T-cell (primary cell): ENCODE results near the gene ADAMTS16. TPM values are rescaled to one million over a fixed set of nuclear protein-coding genes. Genes with fewer than 3 reads are reported as not detected.

Source experiments
- ATAC-seq, 4 experiments: fragments of 200-7000 bp in 3 of 4; fragments of 150-1000 bp in 1 of 4; cut with Tn5 transposase; replicated peaks in 1 of 4; 1 replicate in 3 of 4; 2 replicates in 1 of 4; pipeline ENCODE4 v1.10.0; 2021; ENCODE audit warnings: moderate library complexity in 3 of 4, mild to moderate bottlenecking in 2 of 4, moderate number of reproducible peaks in 1 of 4
- CTCF ChIA-PET, 2 donors: fragments of 300-600 bp; sonication (Branson Sonifier 250); formaldehyde crosslinking; loops; one replicate each; lab custom pipeline; 2022; ENCODE audit warnings: antibody characterized with exemption in 2 of 2; lab: Charles Lee
- POLR2A ChIA-PET, 2 donors: fragments of 300-600 bp; sonication (Branson Sonifier 250); formaldehyde crosslinking; loops; one replicate each; lab custom pipeline; 2022; ENCODE audit warnings: antibody characterized with exemption in 2 of 2; lab: Charles Lee
- DNase-seq, 35 experiments: peaks; one replicate each; pipeline versions ENCODE4 v3.0.0 to v3.0.0-alpha.2; 2013 to 2023
- H3K27ac ChIP-seq: one replicate; pipeline ENCODE4 v1.5.1; 2013; ENCODE audit warnings: low read length
- H3K27me3 ChIP-seq, 2 experiments: replicated peaks in 1 of 2; 1 replicate in 1 of 2; 2 replicates in 1 of 2; pipeline versions ENCODE4 v1.6.1 to v1.7.0; 2013; ENCODE audit warnings: low read length in 1 of 2, mixed read lengths in 1 of 2; ENCODE audit not compliant: control insufficient read depth in 2 of 2, insufficient read depth in 2 of 2; ENCODE audit errors: extremely low read depth in 1 of 2
- H3K36me3 ChIP-seq, 2 donors: 1 replicate in 1 of 2; 2 replicates in 1 of 2; pipeline versions ENCODE4 v1.6.1 to v1.7.0; 2013; ENCODE audit warnings: low read length in 1 of 2; ENCODE audit not compliant: control insufficient read depth in 2 of 2, insufficient read depth in 1 of 2; ENCODE audit errors: extremely low read depth in 1 of 2
- H3K4me1 ChIP-seq, 2 experiments: 1 replicate in 1 of 2; 2 replicates in 1 of 2; pipeline versions ENCODE4 v1.6.1 to v1.7.0; 2013; ENCODE audit warnings: low read length in 2 of 2, mixed read lengths in 1 of 2; ENCODE audit not compliant: insufficient read depth in 2 of 2, control insufficient read depth in 1 of 2; ENCODE audit errors: extremely low read depth in 1 of 2
- H3K4me3 ChIP-seq, 2 donors: 1 replicate in 1 of 2; 2 replicates in 1 of 2; pipeline versions ENCODE4 v1.5.1 to v1.7.0; 2013; ENCODE audit warnings: mild to moderate bottlenecking in 2 of 2, low read length in 1 of 2, moderate library complexity in 1 of 2; ENCODE audit not compliant: control insufficient read depth in 1 of 2; ENCODE audit errors: extremely low read depth in 1 of 2
- H3K9me3 ChIP-seq: 2 replicates; pipeline ENCODE4 v1.7.0; 2013
- H3K27ac Mint-ChIP-seq, 2 donors: one replicate each; pipeline ENCODE4 v1.8.0; 2020 to 2021; ENCODE audit warnings: mild to moderate bottlenecking in 2 of 2, mixed read lengths in 2 of 2
- H3K27me3 Mint-ChIP-seq, 2 donors: one replicate each; pipeline ENCODE4 v1.8.0; 2021 to 2022; ENCODE audit warnings: mixed read lengths in 2 of 2
- H3K36me3 Mint-ChIP-seq: one replicate; pipeline ENCODE4 v1.8.0; 2021; ENCODE audit warnings: mixed read lengths
- H3K4me1 Mint-ChIP-seq, 3 donors: one replicate each; pipeline ENCODE4 v1.8.0; 2020 to 2022; ENCODE audit warnings: mixed read lengths in 3 of 3, mild to moderate bottlenecking in 1 of 3
- H3K4me3 Mint-ChIP-seq, 3 donors: one replicate each; pipeline ENCODE4 v1.8.0; 2020 to 2022; ENCODE audit warnings: mild to moderate bottlenecking in 3 of 3, mixed read lengths in 3 of 3, moderate library complexity in 3 of 3
- H3K9me3 Mint-ChIP-seq, 3 donors: one replicate each; pipeline ENCODE4 v1.8.0; 2020 to 2022; ENCODE audit warnings: mixed read lengths in 3 of 3
- WGBS: methylation state at CpG from one replicate; pipeline ENCODE4 v1.1.5; 2013; ENCODE audit warnings: missing lambda C conversion rate; ENCODE audit not compliant: insufficient coverage; 5-methylcytosine and 5-hydroxymethylcytosine counted together
- total RNA-seq, 35 experiments: library from RNA in 6 of 35; stranded (reverse) in 6 of 35; fragments of 120-200 nt in 1 of 35; gene quantifications; one replicate each; pipeline versions ENCODE4 v1.2.1 to v1.2.4 and lab custom pipeline; 2013 to 2026

ADAMTS16 gene
- total RNA-seq, 5 donors from 2014 or later (not counting 1 experiment from before 2014, with no cell fraction given) = 0.06 to 0.09 TPM; not detected in 3

DNA sequence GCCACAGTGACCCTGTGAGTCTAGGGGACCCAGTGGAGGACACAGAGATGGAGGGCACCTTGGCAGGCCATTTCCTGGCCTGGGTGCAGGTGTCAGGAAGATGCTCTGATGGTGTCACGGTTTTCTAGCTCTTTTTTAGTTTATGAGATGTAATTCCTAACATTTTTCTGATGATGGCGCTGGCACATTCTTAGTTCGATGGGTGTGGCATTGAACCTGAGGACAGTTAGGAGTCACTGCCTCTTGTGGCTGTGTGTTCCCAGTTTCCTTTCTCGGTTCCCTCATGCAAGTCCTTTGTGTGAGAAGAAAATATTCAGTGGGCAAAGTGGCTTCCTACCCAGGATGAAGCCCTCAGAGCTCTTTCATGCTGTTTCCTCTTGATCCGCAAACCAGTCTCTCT is 152.9 kb downstream of the ADAMTS16 start:
- H3K27me3 ChIP-seq = peaks cover 0 to 10% of the 10 kb centered on the region in 2 experiments
- H3K4me3 ChIP-seq = no peak overlapping the region
- no peaks in the 10 kb centered on the region for H3K4me1 Mint-ChIP-seq
- peaks cover 3 to 8% (median 8%) of the 10 kb centered on the region in 3 donors for H3K9me3 Mint-ChIP-seq
- CTCF ChIA-PET = no interaction called here
- H3K27me3 Mint-ChIP-seq = peaks cover 0 to 3% of the 10 kb centered on the region in 2 donors
- DNase-seq = no peak
- H3K36me3 Mint-ChIP-seq = no peaks in the 10 kb centered on the region
- H3K27ac ChIP-seq = no peak overlapping the region
- no peaks in the 10 kb centered on the region for H3K9me3 ChIP-seq
- H3K36me3 ChIP-seq = no peaks in the 10 kb centered on the region
- 63% methylated on average over 3 of the region's 5 CpGs for WGBS
- ATAC-seq = no peak
- no peak overlapping the region for H3K27ac Mint-ChIP-seq
- POLR2A ChIA-PET = no interaction called here
- H3K4me3 Mint-ChIP-seq = no peak overlapping the region
- H3K4me1 ChIP-seq = no peaks in the 10 kb centered on the region

DNA sequence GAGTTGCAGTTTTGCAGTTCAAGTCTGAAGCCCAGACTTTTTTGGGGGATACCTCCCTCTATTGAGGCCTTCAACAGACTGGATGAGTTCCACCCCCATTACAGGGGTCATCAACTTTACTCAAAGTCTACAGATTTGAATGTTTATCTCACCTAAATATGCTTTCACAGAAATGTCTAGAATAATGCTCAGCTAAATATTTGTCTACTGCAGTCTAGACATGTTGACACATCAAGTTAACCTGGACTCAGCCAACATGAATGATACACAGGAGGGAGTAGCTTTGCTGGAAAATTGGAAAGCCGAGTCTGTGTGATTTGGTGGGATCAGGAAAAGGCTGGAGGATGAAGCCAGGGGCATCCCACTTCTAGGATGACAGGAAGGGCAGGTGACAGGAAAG is 154.3 kb downstream of the ADAMTS16 start:
- ChIA-PET CTCF (no interaction called here), POLR2A (no interaction called here)
- Histone ChIP-seq H3K4me3 (no peak overlapping the region), H3K27me3 (peaks cover 0 to 7% of the 10 kb centered on the region in 2 experiments), H3K27ac (no peak overlapping the region), H3K36me3 (no peaks in the 10 kb centered on the region), H3K9me3 (no peaks in the 10 kb centered on the region), H3K4me1 (no peaks in the 10 kb centered on the region)
- H3K4me1 Mint-ChIP-seq = no peaks in the 10 kb centered on the region
- no CpG with 5 or more reads among the region's 1 CpG for WGBS
- DNase-seq = no peak
- peaks cover 0 to 3% of the 10 kb centered on the region in 2 donors for H3K27me3 Mint-ChIP-seq
- ATAC-seq = no peak
- no peak overlapping the region for H3K4me3 Mint-ChIP-seq
- no peak overlapping the region for H3K27ac Mint-ChIP-seq
- H3K36me3 Mint-ChIP-seq = no peaks in the 10 kb centered on the region
- peaks cover 3 to 9% (median 8%) of the 10 kb centered on the region in 3 donors for H3K9me3 Mint-ChIP-seq

DNA sequence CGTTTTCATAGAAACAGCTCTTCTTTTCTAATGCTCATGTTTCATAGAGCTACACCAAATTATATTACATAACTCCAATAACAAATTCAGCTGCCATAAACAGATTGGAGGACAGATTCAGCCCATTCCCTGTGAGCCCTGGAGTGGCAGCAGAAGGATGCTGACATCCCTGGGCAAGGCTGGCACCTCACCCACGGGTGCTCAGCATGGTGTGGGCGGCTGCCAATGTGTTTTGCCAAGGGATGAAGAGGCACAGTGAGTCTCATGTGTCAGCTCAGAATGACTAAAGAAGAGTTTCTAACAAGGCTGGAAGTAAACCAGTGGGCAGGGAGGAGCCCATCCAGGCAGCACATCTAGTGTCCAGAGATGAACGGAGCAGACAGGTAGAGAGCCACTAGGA is 155.2 kb downstream of the ADAMTS16 start:
- Histone ChIP-seq H3K4me3 (no peak overlapping the region), H3K36me3 (no peaks in the 10 kb centered on the region), H3K4me1 (no peaks in the 10 kb centered on the region), H3K27me3 (peaks cover 0 to 7% of the 10 kb centered on the region in 2 experiments), H3K27ac (no peak overlapping the region), H3K9me3 (no peaks in the 10 kb centered on the region)
- DNase-seq = no peak
- no peak for ATAC-seq
- H3K27me3 Mint-ChIP-seq = peaks cover 0 to 3% of the 10 kb centered on the region in 2 donors
- H3K4me1 Mint-ChIP-seq = no peaks in the 10 kb centered on the region
- H3K27ac Mint-ChIP-seq = no peak overlapping the region
- POLR2A ChIA-PET = no interaction called here
- WGBS = 72% methylated on average over 3 of the region's 4 CpGs
- H3K9me3 Mint-ChIP-seq = peaks cover 3 to 15% (median 9%) of the 10 kb centered on the region in 3 donors
- CTCF ChIA-PET = no interaction called here
- no peaks in the 10 kb centered on the region for H3K36me3 Mint-ChIP-seq
- H3K4me3 Mint-ChIP-seq = no peak overlapping the region

DNA sequence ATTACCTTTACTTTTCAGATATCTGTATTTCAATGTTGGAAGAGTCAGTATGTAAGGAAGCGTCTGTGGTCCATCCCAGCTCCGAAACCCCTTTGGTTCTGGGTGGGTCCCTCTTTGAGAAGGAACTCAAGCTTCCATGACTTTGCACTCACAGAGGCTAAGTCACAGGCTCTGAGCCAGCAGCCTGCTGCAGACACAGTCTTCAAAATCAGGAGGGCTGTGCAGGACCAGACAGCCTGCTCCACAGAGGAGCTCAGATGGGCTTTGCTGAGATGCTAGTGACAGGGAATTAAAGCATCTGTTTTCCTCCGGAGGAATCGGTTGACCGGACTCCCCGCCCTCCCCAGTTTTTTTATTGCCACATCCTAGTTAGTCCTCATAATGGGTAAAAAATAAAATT is 155.9 kb downstream of the ADAMTS16 start:
- CTCF ChIA-PET = no interaction called here
- ATAC-seq = no peak
- Histone ChIP-seq H3K27ac (no peak overlapping the region), H3K36me3 (no peaks in the 10 kb centered on the region), H3K4me1 (no peaks in the 10 kb centered on the region), H3K27me3 (peaks cover 0 to 7% of the 10 kb centered on the region in 2 experiments), H3K4me3 (no peak overlapping the region), H3K9me3 (no peaks in the 10 kb centered on the region)
- no CpG with 5 or more reads among the region's 6 CpGs for WGBS
- no peaks in the 10 kb centered on the region for H3K36me3 Mint-ChIP-seq
- peaks cover under 1 to 3% of the 10 kb centered on the region in 2 donors for H3K27me3 Mint-ChIP-seq
- no peak overlapping the region for H3K27ac Mint-ChIP-seq
- H3K4me1 Mint-ChIP-seq = no peaks in the 10 kb centered on the region
- peaks cover 3 to 16% (median 9%) of the 10 kb centered on the region in 3 donors for H3K9me3 Mint-ChIP-seq
- POLR2A ChIA-PET = no interaction called here
- no peak overlapping the region for H3K4me3 Mint-ChIP-seq
- DNase-seq = no peak

DNA sequence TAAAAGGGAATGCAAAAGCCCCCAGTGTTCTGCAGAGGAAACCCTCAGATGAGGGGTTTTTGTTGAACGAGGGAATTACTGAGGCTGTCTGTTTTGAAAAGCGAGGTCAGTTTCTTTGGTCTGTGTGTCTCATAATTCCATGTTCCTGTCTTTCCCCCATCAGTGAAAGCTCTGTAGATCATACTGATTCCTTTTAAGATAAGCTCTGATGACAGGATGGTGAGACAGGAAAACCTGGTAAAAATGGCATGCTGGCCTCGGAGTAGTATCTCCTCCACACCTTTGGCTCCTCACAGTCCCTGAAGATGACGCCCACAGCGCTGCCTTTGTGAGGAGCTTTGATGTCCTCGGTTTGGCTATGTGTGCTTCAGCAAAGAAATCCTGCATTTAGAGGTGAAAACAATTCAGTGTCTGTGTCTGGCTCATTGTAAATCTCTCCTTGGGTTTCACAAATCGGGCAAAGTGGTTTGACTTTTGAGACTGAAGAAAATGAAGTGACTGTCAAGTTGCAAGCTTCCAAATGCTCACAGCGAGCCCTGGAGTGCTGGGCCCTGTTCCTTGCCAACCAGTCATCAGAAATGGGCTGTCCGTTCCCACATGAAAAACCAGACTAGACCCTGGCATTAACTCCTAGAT is 157.4 kb downstream of the ADAMTS16 start:
- DNase-seq = no peak
- Histone ChIP-seq H3K36me3 (no peaks in the 10 kb centered on the region), H3K9me3 (no peaks in the 10 kb centered on the region), H3K27ac (no peak overlapping the region), H3K4me1 (no peaks in the 10 kb centered on the region), H3K4me3 (no peak overlapping the region), H3K27me3 (peaks cover 0 to 10% of the 10 kb centered on the region in 2 experiments)
- no peak for ATAC-seq
- Mint-ChIP-seq H3K4me1 (no peaks in the 10 kb centered on the region), H3K4me3 (no peak overlapping the region), H3K27me3 (peaks cover 2 to 3% of the 10 kb centered on the region in 2 donors), H3K9me3 (peaks cover 9 to 26% (median 14%) of the 10 kb centered on the region in 3 donors), H3K27ac (no peak overlapping the region), H3K36me3 (no peaks in the 10 kb centered on the region)
- POLR2A ChIA-PET = no interaction called here
- CTCF ChIA-PET = no interaction called here
- 43% methylated on average over 4 of the region's 9 CpGs for WGBS

DNA sequence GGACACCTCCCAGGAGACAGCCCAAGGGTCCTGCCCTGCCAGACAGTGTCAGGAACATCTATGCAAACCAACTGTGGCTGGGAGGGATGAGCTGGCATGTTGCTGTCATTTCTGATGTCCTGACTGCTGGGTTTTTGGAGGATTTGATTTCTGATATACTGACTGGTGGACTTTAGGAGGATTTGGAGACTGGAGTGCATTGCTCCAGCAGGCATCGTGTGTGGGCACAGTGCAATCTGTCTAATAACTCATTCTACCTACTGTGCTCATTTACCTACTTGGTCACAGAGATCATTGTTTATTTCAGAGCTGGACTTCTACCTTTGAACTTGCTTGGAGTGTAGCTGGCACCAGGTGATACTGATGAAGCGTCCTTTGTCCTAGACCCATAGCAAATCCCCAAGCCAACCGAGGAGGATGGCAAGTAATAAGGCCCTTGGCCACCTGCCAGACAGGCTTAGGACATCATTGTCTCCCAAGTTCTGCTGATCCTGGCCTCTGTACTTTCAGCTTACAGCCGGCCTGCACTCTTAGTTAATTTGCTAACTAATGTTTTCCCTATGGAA is 158.0 kb downstream of the ADAMTS16 start:
- H3K4me3 Mint-ChIP-seq = no peak overlapping the region
- H3K36me3 Mint-ChIP-seq = no peaks in the 10 kb centered on the region
- Histone ChIP-seq H3K4me3 (no peak overlapping the region), H3K9me3 (no peaks in the 10 kb centered on the region), H3K36me3 (no peaks in the 10 kb centered on the region), H3K27ac (no peak overlapping the region), H3K4me1 (no peaks in the 10 kb centered on the region), H3K27me3 (peaks cover 0 to 5% of the 10 kb centered on the region in 2 experiments)
- ChIA-PET CTCF (no interaction called here), POLR2A (no interaction called here)
- H3K4me1 Mint-ChIP-seq = no peaks in the 10 kb centered on the region
- WGBS = 85% methylated on average over 2 of the region's 4 CpGs
- ATAC-seq (no peak), DNase-seq (no peak)
- no peak overlapping the region for H3K27ac Mint-ChIP-seq
- H3K9me3 Mint-ChIP-seq = peaks cover 9 to 29% (median 14%) of the 10 kb centered on the region in 3 donors
- peaks cover 0 to 3% of the 10 kb centered on the region in 2 donors for H3K27me3 Mint-ChIP-seq
